ENCODE data around the gene WDR4. TPM values are rescaled to one million over a fixed set of nuclear protein-coding genes. Genes with fewer than 3 reads are reported as not detected.
"Not testable (repeated sequence)": the region's sequence is repeated elsewhere in the genome, so short reads cannot be mapped to it uniquely, and the experiment has no call there.

WDR4 gene
- total and polyA plus RNA-seq, 2 of the 13 experiments (the other 11 are each of a cell fraction or from before 2014, with no cell fraction given): 11.3 to 14.4 TPM

DNA sequence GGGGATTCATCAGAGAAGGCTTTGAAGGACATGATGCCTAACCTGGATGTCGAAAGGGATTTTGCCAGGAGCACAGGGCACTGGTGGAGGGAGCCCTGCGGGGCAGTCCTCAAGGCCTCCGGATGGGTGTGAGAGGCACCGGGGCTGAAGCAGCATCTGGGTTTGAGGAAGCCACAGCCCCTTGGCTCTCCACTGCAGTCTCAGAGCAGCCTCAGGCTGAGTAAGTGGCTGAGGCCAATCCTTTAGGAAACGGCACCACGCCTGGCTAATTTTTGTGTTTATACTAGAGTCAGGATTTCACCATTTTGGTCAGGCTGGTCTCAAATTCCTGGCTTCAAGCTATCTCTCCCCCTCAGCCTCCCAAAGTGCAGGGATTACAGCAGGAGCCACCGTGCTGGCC is 34.1 kb upstream of the WDR4 start:
- in situ Hi-C loops (cut with HindIII; ENCODE audit: extremely low pct_ligation_motif_present, low pct_unique_long_range_greater_than_20kb) (no loop called here), intact Hi-C loops (cut with micrococcal nuclease; ENCODE audit: unreplicated experiment) (no loop called here)
- CTCF ChIA-PET (ENCODE audit: low intra/inter-chr PET ratio, low total read pairs): no interaction called here
- WGBS (ENCODE audit: low lambda C conversion rate): 89% methylated on average over 2 of the region's 7 CpGs
- Histone ChIP-seq H3K9ac (ENCODE audit: insufficient read depth, low read depth, low read length) (no peak overlapping the region), H2AFZ (ENCODE audit: low read length) (no peak overlapping the region), H3K27me3 (ENCODE audit: control insufficient read depth in 1 of 2, insufficient read depth in 2 of 2, low read length in 2 of 2) (no peaks in the 10 kb centered on the region; a peak in 1 of 5 replicates), H3K36me3 (replicated peaks in 1 of 2; ENCODE audit: control insufficient read depth in 1 of 2, insufficient read depth in 2 of 2, low read length in 2 of 2) (peaks cover 3 to 21% of the 10 kb centered on the region in 2 experiments; a peak in 3 of 5 replicates), H4K20me1 (ENCODE audit: insufficient read depth, low read length) (no peaks in the 10 kb centered on the region), H3K27ac (ENCODE audit: extremely low read length, insufficient read depth, low read length) (no peak overlapping the region), H3K79me2 (ENCODE audit: insufficient read depth, low read length) (no peaks in the 10 kb centered on the region), H3K4me1 (ENCODE audit: insufficient read depth, low read length) (no peaks in the 10 kb centered on the region), H3K4me2 (ENCODE audit: low read depth, low read length) (no peak overlapping the region), H3K4me3 (replicated peaks in 1 of 3; ENCODE audit: insufficient read depth in 1 of 3, low read depth in 2 of 3, low read length in 3 of 3) (no peak overlapping the region), H3K9me3 (ENCODE audit: low read length) (no peaks in the 10 kb centered on the region)
- no TSS peak for BruUV-seq (replicated peaks)
- POLR2A ChIA-PET: interaction anchor here (0.6 kb wide), 1 partner anchor 21 kb away, joined by 3 read pairs; the partner anchor contains the start of gene NDUFV3
- TF ChIP-seq, protein P1, sequence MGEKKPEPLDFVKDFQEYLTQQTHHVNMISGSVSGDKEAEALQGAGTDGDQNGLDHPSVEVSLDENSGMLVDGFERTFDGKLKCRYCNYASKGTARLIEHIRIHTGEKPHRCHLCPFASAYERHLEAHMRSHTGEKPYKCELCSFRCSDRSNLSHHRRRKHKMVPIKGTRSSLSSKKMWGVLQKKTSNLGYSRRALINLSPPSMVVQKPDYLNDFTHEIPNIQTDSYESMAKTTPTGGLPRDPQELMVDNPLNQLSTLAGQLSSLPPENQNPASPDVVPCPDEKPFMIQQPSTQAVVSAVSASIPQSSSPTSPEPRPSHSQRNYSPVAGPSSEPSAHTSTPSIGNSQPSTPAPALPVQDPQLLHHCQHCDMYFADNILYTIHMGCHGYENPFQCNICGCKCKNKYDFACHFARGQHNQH (CRISPR knock-in tag; IDR thresholded peaks at IDR 0.05): no peak
- TF ChIP-seq AGO2 (optimal IDR thresholded peaks at IDR 0.05; ENCODE audit: low read depth, low read length): peak; percentile 63
- ATAC-seq (peak; percentile 22; the same call in 1 of the 3 replicates), DNase-seq (ENCODE audit: low spot score) (no peak), FAIRE-seq (no peak)

DNA sequence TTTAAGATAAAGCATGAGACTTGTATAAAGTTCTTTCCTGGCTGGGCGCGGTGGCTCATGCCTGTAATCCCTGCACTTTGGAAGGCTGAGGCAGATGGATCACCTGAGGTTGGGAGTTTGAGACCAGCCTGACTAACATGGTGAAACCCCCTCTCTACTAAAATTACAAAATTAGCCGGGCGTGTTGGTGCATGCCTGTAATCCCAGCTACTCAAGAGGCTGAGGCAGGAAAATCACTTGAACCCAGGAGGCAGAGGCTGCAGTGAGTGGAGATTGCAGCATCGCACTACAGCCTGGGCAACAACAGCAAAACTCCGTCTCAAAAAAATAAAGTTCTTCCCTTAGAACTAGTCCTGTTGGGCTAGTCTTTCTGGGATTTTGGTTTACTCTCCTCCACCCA is 32.6 kb upstream of the WDR4 start:
- in situ Hi-C loops (cut with HindIII; ENCODE audit: extremely low pct_ligation_motif_present, low pct_unique_long_range_greater_than_20kb); H3K27ac ChIP-seq (ENCODE audit: extremely low read length, insufficient read depth, low read length); DNase-seq (ENCODE audit: low spot score); intact Hi-C loops (cut with micrococcal nuclease; ENCODE audit: unreplicated experiment); POLR2A ChIA-PET; H3K9ac ChIP-seq (ENCODE audit: insufficient read depth, low read depth, low read length); BruUV-seq (replicated peaks); H3K27me3 ChIP-seq (ENCODE audit: control insufficient read depth in 1 of 2, insufficient read depth in 2 of 2, low read length in 2 of 2); H3K79me2 ChIP-seq (ENCODE audit: insufficient read depth, low read length); H2AFZ ChIP-seq (ENCODE audit: low read length); H4K20me1 ChIP-seq (ENCODE audit: insufficient read depth, low read length); H3K9me3 ChIP-seq (ENCODE audit: low read length); FAIRE-seq; ATAC-seq; H3K4me2 ChIP-seq (ENCODE audit: low read depth, low read length); CTCF ChIA-PET (ENCODE audit: low intra/inter-chr PET ratio, low total read pairs); H3K4me1 ChIP-seq (ENCODE audit: insufficient read depth, low read length); H3K4me3 ChIP-seq (replicated peaks in 1 of 3; ENCODE audit: insufficient read depth in 1 of 3, low read depth in 2 of 3, low read length in 3 of 3): not testable (repeated sequence)
- peaks cover 3 to 31% of the 10 kb centered on the region in 2 experiments; a peak in 3 of 5 replicates for H3K36me3 ChIP-seq (replicated peaks in 1 of 2; ENCODE audit: control insufficient read depth in 1 of 2, insufficient read depth in 2 of 2, low read length in 2 of 2)
- over 99% methylated on average over 6 of the region's 6 CpGs for WGBS (ENCODE audit: low lambda C conversion rate)

DNA sequence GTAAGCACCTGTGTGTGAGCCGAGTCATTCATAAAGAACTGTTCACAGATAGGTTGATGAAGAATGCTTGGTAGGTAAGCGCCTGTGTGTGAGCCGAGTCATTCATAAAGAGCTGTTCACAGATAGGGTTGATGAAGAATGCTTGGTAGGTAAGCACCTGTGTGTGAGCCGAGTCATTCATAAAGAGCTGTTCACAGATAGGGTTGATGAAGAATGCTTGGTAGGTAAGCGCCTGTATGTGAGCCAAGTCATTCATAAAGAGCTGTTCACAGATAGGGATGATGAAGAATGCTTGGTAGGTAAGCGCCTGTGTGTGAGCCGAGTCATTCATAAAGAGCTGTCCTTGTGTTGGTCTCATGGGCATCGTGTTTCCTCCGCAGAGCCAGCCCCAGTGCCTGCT is 29.1 kb upstream of the WDR4 start:
- BruUV-seq (replicated peaks); CTCF ChIA-PET (ENCODE audit: low intra/inter-chr PET ratio, low total read pairs); H3K4me1 ChIP-seq (ENCODE audit: insufficient read depth, low read length); DNase-seq (ENCODE audit: low spot score); H3K27ac ChIP-seq (ENCODE audit: extremely low read length, insufficient read depth, low read length); in situ Hi-C loops (cut with HindIII; ENCODE audit: extremely low pct_ligation_motif_present, low pct_unique_long_range_greater_than_20kb); FAIRE-seq; H2AFZ ChIP-seq (ENCODE audit: low read length); ATAC-seq; H3K27me3 ChIP-seq (ENCODE audit: control insufficient read depth in 1 of 2, insufficient read depth in 2 of 2, low read length in 2 of 2); H3K9me3 ChIP-seq (ENCODE audit: low read length); H3K79me2 ChIP-seq (ENCODE audit: insufficient read depth, low read length); H3K4me3 ChIP-seq (replicated peaks in 1 of 3; ENCODE audit: insufficient read depth in 1 of 3, low read depth in 2 of 3, low read length in 3 of 3); H3K9ac ChIP-seq (ENCODE audit: insufficient read depth, low read depth, low read length); H3K4me2 ChIP-seq (ENCODE audit: low read depth, low read length); H4K20me1 ChIP-seq (ENCODE audit: insufficient read depth, low read length); intact Hi-C loops (cut with micrococcal nuclease; ENCODE audit: unreplicated experiment): not testable (repeated sequence)
- H3K36me3 ChIP-seq (replicated peaks in 1 of 2; ENCODE audit: control insufficient read depth in 1 of 2, insufficient read depth in 2 of 2, low read length in 2 of 2): peaks cover 5 to 54% of the 10 kb centered on the region in 2 experiments
- POLR2A ChIA-PET: interaction anchor here (1.7 kb wide), 1 partner anchor 16 kb away, joined by 8 read pairs; the partner anchor contains the start of gene NDUFV3
- WGBS (ENCODE audit: low lambda C conversion rate): 99% methylated on average over 7 of the region's 9 CpGs

Measured in HepG2 (cell line).